Ectodermal cell (in vitro differentiated cells): Measurements from ENCODE around the gene FOXF2.

ENCODE experiments used
- H3K27ac ChIP-seq: 2 replicates; pipeline ENCODE4 v1.7.0; 2013; ENCODE audit warnings: mild to moderate bottlenecking, low read depth, low read length; ENCODE audit not compliant: insufficient read depth, poor library complexity, severe bottlenecking
- H3K27me3 ChIP-seq: 2 replicates; pipeline ENCODE4 v1.7.0; 2013; ENCODE audit warnings: mild to moderate bottlenecking, low read length; ENCODE audit not compliant: insufficient read depth, control insufficient read depth, poor library complexity, severe bottlenecking
- H3K36me3 ChIP-seq: one replicate; pipeline ENCODE4 v1.7.0; 2013; ENCODE audit warnings: low read length; ENCODE audit not compliant: control insufficient read depth, insufficient read depth
- H3K4me1 ChIP-seq: one replicate; pipeline ENCODE4 v1.7.0; 2013; ENCODE audit warnings: low read length; ENCODE audit not compliant: control insufficient read depth, insufficient read depth
- H3K4me3 ChIP-seq: 2 replicates; pipeline ENCODE4 v1.7.0; 2013; ENCODE audit warnings: low read depth, low read length, control low read depth; ENCODE audit not compliant: insufficient read depth
- H3K9me3 ChIP-seq: 2 replicates; pipeline ENCODE4 v1.7.0; 2013; ENCODE audit warnings: mild to moderate bottlenecking, low read length, moderate library complexity; ENCODE audit not compliant: control insufficient read depth
- WGBS, 2 experiments: methylation state at CpG; one replicate each; pipeline ENCODE4 v1.1.7; 2013; ENCODE audit warnings: missing lambda C conversion rate in 2 of 2; 5-methylcytosine and 5-hydroxymethylcytosine counted together

FOXF2 gene

DNA sequence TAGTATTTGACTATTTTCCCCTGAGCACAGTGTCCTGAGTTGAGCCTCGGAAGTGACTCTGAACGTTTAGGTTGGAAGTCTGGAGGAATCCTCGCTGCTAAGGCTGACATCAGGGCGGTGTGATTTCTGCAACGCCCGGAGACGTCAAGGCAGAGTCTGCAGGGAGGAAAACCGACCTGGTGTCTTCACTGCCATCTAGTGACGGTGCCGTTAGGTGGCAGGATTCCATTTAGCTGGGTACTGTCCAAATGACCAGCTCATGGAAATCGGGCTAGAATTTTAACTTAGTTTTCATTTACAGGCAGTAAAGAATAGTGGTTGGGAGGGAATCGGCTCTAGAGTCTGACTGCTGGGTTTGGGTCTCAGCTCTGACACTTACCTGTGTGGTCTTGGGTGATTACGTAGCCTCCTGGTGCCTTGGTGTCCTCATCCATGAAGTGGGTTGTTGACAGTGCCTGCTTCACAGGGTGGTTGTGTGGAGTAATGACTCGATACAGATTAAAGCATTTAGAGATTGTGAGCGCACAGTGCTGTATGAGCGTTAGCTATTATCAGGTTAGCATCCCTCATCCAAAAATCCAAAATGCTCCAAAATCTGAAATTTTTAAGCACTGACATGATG lies 35.0 kb downstream of the FOXF2 start:
- no peaks in the 10 kb centered on the region for H3K36me3 ChIP-seq
- no peak overlapping the region for H3K27ac ChIP-seq
- 32 to 35% methylated on average over 16 of the region's 16 CpGs for WGBS, 2 experiments
- H3K4me1 ChIP-seq: no peaks in the 10 kb centered on the region
- peaks cover 2% of the 10 kb centered on the region for H3K9me3 ChIP-seq
- H3K4me3 ChIP-seq: no peak overlapping the region
- peaks cover 8% of the 10 kb centered on the region for H3K27me3 ChIP-seq

DNA sequence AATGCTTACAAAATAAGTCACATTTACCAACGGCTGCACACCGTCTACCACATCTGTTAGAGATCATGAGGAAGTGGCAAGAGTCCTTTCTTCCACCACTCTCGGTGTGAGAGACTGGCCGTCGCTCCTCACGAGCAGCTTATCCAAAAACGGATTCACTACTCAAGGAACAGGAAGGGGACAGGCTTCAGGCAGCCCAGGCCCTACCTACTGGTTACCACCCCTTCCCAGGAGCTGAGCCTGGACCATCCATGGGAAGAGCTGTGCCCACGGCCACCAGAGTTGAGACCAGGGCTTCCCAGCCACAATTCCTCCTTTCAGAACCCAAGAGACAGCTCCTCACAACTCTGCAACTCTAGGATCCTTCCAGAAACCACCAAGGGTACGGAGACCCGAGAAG lies 37.0 kb downstream of the FOXF2 start:
- H3K36me3 ChIP-seq: no peaks in the 10 kb centered on the region
- no peaks in the 10 kb centered on the region for H3K4me1 ChIP-seq
- no peaks in the 10 kb centered on the region for H3K9me3 ChIP-seq
- H3K27ac ChIP-seq: no peak overlapping the region
- 89 to 90% methylated on average over 10 of the region's 10 CpGs for WGBS, 2 experiments
- no peak overlapping the region for H3K4me3 ChIP-seq
- peaks cover 8% of the 10 kb centered on the region for H3K27me3 ChIP-seq

GRCh38 chr6:1435806-1436205 lies 46.4 kb downstream of the FOXF2 start:
- no peaks in the 10 kb centered on the region for H3K9me3 ChIP-seq
- H3K27me3 ChIP-seq: no peaks in the 10 kb centered on the region
- H3K4me1 ChIP-seq: no peaks in the 10 kb centered on the region
- no peaks in the 10 kb centered on the region for H3K36me3 ChIP-seq
- H3K27ac ChIP-seq: no peak overlapping the region
- no peak overlapping the region for H3K4me3 ChIP-seq
- 91 to 96% methylated on average over 6 of the region's 6 CpGs for WGBS, 2 experiments

- H3K27ac ChIP-seq: no peak overlapping the region
- no peaks in the 10 kb centered on the region for H3K9me3 ChIP-seq
- H3K36me3 ChIP-seq: no peaks in the 10 kb centered on the region
- H3K4me3 ChIP-seq: no peak overlapping the region
- no peaks in the 10 kb centered on the region for H3K4me1 ChIP-seq
- no peaks in the 10 kb centered on the region for H3K27me3 ChIP-seq
- 48 to 50% methylated on average over 18 of the region's 18 CpGs for WGBS, 2 experiments
Observed at GRCh38 chr6:1436334-1437306, 47.2 kb downstream of the FOXF2 start.

GRCh38 chr6:1437553-1438406 lies 48.4 kb downstream of the FOXF2 start:
- 77 to 78% methylated on average over 20 to 21 of the region's 21 CpGs for WGBS, 2 experiments
- Histone ChIP-seq H3K27ac (no peak overlapping the region), H3K4me1 (no peaks in the 10 kb centered on the region)

DNA sequence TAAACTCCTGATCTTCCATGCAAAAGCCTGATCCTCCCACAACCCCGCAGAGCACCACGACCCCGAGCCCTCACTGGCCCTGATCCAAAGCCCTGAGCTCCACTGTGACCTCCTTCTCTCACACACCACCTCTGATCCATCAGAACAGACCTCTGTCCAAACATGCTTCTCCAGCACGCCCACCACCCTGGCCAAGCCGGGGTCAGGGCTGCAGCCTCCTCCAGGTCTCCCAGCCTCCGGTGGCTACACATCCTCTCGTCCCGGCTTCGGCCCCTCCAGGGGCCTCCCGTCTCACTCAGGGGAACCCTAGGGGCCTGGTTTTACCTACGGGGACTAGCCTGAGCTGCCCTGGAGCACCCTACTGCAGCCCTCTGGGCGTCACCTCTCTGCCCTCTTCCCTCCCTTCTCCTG lies 49.1 kb downstream of the FOXF2 start:
- H3K4me3 ChIP-seq: no peak overlapping the region
- H3K9me3 ChIP-seq: no peaks in the 10 kb centered on the region
- H3K4me1 ChIP-seq: no peaks in the 10 kb centered on the region
- WGBS, 2 experiments: 89 to 90% methylated on average over 12 of the region's 12 CpGs
- H3K27me3 ChIP-seq: no peaks in the 10 kb centered on the region
- no peak overlapping the region for H3K27ac ChIP-seq
- no peaks in the 10 kb centered on the region for H3K36me3 ChIP-seq

More at GRCh38 chr6:1437553-1438406, 48.4 kb downstream of the FOXF2 start:
- Histone ChIP-seq H3K9me3 (no peaks in the 10 kb centered on the region), H3K4me3 (no peak overlapping the region), H3K27me3 (no peaks in the 10 kb centered on the region), H3K36me3 (no peaks in the 10 kb centered on the region)

DNA sequence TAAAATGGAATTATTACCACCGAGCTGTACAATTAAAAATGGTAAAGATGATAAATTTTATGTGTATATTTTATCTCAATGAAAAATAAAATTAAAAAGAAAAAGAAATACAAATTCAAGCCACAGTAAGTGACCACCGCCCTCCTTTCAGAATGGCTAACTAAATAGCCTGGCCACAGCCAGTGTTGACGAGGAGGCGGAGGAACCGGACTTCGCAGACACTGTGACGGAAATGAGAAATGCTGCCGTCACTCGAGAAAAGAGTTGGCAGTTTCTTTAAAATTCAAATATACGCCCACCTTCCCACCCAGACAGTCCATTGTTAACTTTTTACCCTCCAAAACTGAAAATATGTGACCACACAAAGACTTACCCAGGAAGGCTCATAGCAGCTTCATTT lies 50.0 kb downstream of the FOXF2 start:
- WGBS, 2 experiments: 85 to 92% methylated on average over 9 of the region's 10 CpGs
- Histone ChIP-seq H3K27me3 (no peaks in the 10 kb centered on the region), H3K4me3 (no peak overlapping the region), H3K36me3 (no peaks in the 10 kb centered on the region), H3K4me1 (no peaks in the 10 kb centered on the region), H3K9me3 (no peaks in the 10 kb centered on the region), H3K27ac (no peak overlapping the region)

- Histone ChIP-seq H3K4me3 (no peak overlapping the region), H3K9me3 (no peaks in the 10 kb centered on the region), H3K27ac (no peak overlapping the region), H3K36me3 (no peaks in the 10 kb centered on the region), H3K4me1 (no peaks in the 10 kb centered on the region), H3K27me3 (no peaks in the 10 kb centered on the region)
- WGBS, 2 experiments: 66 to 71% methylated on average over 4 of the region's 4 CpGs
Observed at GRCh38 chr6:1442929-1443328, 53.6 kb downstream of the FOXF2 start.
